PFSK-1 (cell line): ENCODE measurements around the gene CDHR5.

ENCODE experiments used
- FOXP2 ChIP-seq: optimal IDR thresholded peaks from 2 replicates; pipeline ENCODE3; 2011; ENCODE audit warnings: borderline replicate concordance, control low read depth, inconsistent platforms; ENCODE audit not compliant: insufficient read depth; ENCODE audit errors: extremely low read length, extremely low read depth
- POLR2AphosphoS5 ChIP-seq: IDR thresholded peaks from 2 replicates; pipeline ENCODE4 v1.6.1; 2012; ENCODE audit warnings: low read depth, mild to moderate bottlenecking, control low read depth, low read length, moderate library complexity
- SIN3A ChIP-seq: IDR thresholded peaks from 2 replicates; pipeline ENCODE4 v1.6.1; 2012; ENCODE audit warnings: mild to moderate bottlenecking, low read length, moderate library complexity, borderline replicate concordance; ENCODE audit not compliant: insufficient read depth
- TAF1 ChIP-seq: IDR thresholded peaks from 2 replicates; pipeline ENCODE4 v1.6.1; 2012; ENCODE audit warnings: low read length, control low read depth, borderline replicate concordance; ENCODE audit not compliant: insufficient read depth
- TF ChIP-seq, protein P1 (sequence below), 2 experiments: IDR thresholded peaks; 2 replicates each; pipeline versions ENCODE4 v1.6.1 to v1.8.0; 2011 to 2012; ENCODE audit warnings: low read depth in 2 of 2, low read length in 2 of 2, control low read depth in 1 of 2, inconsistent platforms in 1 of 2, mild to moderate bottlenecking in 1 of 2, moderate library complexity in 1 of 2; ENCODE audit not compliant: insufficient read depth in 1 of 2

The CDHR5 gene

DNA sequence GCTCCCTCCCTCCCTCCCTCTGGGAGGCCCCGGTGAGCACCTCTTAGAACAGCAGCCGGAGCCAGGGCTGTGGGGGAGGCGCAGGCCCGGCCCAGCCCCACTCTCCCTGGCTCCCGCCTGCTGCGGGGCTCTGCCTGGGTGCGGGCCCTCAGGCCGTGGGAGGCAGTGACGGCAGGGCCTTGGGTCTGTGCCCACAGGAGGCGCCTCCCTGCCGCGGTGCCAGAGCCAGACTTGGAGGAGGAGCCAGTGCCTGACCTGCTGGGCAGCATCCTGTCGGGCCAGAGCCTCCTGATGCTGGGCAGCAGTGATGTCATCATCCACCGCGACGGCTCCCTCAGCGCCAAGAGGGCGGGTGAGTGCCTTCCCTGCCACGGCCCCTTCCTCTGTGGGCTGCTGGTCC is 18.5 kb downstream of the CDHR5 start:
- TF ChIP-seq FOXP2 (no peak), TAF1 (no peak), SIN3A (no peak)
- TF ChIP-seq, protein P1, sequence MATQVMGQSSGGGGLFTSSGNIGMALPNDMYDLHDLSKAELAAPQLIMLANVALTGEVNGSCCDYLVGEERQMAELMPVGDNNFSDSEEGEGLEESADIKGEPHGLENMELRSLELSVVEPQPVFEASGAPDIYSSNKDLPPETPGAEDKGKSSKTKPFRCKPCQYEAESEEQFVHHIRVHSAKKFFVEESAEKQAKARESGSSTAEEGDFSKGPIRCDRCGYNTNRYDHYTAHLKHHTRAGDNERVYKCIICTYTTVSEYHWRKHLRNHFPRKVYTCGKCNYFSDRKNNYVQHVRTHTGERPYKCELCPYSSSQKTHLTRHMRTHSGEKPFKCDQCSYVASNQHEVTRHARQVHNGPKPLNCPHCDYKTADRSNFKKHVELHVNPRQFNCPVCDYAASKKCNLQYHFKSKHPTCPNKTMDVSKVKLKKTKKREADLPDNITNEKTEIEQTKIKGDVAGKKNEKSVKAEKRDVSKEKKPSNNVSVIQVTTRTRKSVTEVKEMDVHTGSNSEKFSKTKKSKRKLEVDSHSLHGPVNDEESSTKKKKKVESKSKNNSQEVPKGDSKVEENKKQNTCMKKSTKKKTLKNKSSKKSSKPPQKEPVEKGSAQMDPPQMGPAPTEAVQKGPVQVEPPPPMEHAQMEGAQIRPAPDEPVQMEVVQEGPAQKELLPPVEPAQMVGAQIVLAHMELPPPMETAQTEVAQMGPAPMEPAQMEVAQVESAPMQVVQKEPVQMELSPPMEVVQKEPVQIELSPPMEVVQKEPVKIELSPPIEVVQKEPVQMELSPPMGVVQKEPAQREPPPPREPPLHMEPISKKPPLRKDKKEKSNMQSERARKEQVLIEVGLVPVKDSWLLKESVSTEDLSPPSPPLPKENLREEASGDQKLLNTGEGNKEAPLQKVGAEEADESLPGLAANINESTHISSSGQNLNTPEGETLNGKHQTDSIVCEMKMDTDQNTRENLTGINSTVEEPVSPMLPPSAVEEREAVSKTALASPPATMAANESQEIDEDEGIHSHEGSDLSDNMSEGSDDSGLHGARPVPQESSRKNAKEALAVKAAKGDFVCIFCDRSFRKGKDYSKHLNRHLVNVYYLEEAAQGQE (IDR thresholded peaks at IDR 0.05; ENCODE audit: insufficient read depth in 1 of 2, low read depth in 2 of 2, low read length in 2 of 2): no peak

DNA sequence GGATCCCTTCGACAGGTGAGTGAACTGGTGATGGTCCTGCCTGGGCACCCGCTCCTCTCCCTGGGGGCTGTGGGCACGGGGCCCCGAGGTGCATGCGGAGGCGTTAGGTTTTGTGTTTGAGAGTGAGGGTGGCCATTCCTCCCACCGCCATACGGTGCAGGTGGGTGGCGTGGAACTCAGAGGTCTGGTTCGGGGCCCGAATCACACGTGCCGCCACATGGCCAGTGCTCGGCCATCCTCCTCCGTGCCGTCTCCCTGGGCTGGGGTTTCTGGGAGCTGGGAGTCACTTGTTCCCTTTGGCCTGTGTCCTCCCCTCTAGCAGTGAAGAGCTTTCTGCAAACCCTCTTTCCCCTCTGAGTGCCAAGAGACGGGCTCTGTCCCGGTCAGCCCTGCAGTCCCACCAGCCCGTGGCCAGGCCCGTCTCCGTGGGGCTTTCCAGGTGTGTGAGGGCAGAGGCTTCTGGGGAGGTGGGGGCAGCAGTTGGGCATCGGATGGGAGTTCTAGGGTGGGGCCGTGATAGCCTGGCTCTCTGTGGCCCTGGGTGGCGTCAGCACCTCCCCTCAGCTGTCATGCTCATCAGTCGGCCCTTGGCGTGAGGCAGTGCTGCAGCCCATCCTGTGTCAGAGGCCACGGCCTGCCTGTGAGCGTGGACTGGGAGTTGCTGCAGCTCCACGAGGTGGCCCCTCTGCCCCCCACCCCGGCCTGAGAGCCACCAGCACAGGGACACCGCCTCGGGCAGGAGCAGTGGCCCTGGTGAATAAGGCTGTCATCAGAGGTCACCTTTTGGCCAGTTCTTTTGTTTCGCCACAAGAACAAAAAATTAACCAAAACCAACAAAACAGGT is 19.2 kb downstream of the CDHR5 start:
- no peak for TF ChIP-seq FOXP2
- TF ChIP-seq, protein P1 (IDR thresholded peaks at IDR 0.05; ENCODE audit: insufficient read depth in 1 of 2, low read depth in 2 of 2, low read length in 2 of 2): no peak
- no peak for TF ChIP-seq SIN3A
- TF ChIP-seq POLR2AphosphoS5: no peak
- TF ChIP-seq TAF1: no peak

DNA sequence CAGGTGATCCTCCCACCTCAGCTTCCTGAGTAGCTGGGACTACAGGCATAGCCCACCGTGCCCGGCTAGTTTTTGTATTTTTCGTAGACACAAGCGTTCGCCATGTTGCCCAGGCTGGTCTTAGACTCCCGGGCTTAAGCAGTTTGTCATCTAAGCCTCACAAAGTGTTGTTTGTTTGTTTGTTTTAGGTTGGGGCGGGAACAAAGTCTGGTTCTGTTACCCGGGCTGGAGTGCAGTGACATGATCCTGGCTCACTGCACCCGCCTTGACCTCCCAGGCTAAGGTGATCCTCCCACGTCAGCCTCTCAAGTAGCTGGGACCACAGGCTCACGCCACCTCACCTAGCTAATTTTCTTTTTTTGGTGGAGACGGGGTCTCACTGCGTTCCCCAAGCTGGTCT is 21.6 kb downstream of the CDHR5 start:
- no peak for TF ChIP-seq SIN3A

DNA sequence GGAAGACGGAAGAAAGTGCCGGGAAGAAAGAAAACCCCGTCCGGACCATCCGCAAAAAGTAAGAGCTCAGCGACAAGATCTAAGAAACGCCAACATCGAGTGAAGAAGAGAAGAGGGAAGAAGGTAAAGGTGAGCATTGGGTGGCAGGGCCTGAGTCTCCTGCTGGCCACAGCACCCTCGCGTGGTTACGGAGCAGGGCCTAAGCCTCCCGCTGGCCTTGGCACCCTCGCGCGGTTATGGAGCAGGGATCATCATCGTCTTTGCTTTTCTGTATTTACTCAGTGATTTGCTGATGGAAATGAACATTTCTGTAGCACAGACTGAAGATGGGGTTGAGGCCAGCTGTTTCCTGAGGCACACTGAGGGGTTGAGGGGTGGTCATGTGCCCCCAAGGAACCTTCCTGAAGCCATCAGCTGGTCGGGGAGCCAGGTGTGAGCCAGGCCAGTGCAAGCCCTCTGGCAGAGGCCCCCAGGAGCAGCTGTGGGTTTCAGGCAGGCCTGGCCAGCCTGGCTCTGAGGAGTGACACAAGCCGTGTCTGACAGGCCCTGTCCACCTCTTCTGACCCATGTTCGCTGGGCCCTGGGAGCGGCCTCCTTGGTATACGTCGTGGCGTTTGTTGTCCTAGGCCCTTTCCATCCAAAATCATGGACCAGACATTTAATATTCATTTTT is 23.0 kb downstream of the CDHR5 start:
- TF ChIP-seq, protein P1 (IDR thresholded peaks at IDR 0.05; ENCODE audit: insufficient read depth in 1 of 2, low read depth in 2 of 2, low read length in 2 of 2): no peak
- TF ChIP-seq POLR2AphosphoS5: no peak
- TF ChIP-seq FOXP2: no peak
- no peak for TF ChIP-seq SIN3A
- TF ChIP-seq TAF1: no peak

DNA sequence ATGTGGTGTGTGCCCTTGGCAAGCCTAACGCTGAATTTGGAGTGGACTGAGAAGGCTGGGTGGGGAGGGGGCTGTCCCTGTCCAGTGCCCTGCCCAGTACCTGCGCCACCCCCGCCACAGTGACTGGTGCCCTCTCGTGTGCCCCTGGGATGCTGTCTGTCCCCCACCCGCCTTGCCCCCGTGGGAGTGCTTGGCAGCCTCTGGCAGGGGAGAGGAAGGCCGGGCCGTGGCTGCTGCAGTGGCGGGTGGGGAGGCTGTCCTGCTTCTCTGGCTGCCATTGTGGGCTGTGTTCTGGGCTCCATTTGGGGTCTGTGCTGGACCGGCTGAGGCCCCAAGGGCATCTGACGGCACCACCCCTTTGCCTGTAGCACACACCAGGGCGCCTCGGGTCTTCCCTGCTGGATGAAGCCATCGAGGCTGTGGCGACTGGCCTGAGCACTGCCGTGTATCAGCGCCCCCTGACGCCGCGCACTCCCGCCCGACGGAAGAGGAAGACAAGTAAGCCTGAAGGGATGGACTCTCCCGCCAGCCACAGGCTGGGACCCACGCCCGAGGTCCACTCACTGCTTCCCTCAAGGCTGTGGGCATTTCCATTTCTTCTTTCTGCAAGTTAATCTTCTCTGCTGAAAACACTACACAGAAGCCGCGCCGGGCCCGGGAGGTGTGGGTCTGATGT is 26.6 kb downstream of the CDHR5 start:
- TF ChIP-seq POLR2AphosphoS5 (no peak), TAF1 (no peak), SIN3A (no peak), FOXP2 (no peak)
- TF ChIP-seq, protein P1 (IDR thresholded peaks at IDR 0.05; ENCODE audit: insufficient read depth in 1 of 2, low read depth in 2 of 2, low read length in 2 of 2): no peak
